Pons (tissue), 1 donor: ENCODE results near the gene DYNC1I1.

ENCODE experiments used
- DNase-seq: peaks from one replicate; pipeline ENCODE4 v3.0.0-alpha.2; 2016; ENCODE audit warnings: low spot score

DYNC1I1 gene

DNA sequence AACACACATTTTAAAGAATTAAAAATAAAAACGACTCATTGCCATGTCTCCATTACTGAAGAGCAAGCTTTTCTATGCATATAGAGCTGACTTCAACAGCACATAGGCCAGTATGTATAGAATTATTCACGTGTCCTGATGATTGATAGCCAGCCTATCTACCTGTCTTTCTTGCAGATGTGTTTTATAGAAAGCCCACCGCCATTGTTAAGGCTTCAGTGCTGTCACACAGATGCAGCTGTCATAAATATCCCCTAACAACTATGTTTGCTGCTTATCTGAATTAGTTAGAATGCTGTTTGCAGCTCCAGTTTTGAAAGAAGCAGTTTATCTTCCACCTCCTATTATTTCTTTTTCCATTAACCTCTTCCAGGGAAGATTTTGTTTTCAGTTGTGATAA, 313.6 kb downstream of the DYNC1I1 start:
- no peak for DNase-seq

GRCh38 chr7:96088579-96088978, 316.2 kb downstream of the DYNC1I1 start:
- DNase-seq: no peak

GRCh38 chr7:96089511-96089910, 317.2 kb downstream of the DYNC1I1 start:
- DNase-seq: no peak

- no peak for DNase-seq
Observed at GRCh38 chr7:96090756-96091155, 318.4 kb downstream of the DYNC1I1 start.

DNA sequence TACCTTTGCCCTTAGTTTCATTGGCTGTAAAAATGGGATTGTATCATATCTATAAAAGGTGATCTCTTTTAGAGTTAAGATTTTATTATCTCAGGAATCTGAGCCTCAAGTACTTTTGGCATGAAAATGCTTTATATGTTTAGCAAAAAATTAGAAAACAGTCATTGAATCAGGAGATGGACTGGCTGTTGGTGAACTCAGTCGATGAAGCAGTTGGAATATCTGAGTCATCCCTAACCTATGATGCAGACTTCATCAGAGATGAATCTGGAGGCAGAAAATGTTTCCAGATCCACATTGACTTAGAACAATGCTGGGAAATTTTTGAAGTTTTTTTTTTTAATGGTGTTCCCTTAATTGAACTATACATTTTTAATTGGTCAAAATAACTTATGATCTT, 321.1 kb downstream of the DYNC1I1 start:
- no peak for DNase-seq

DNA sequence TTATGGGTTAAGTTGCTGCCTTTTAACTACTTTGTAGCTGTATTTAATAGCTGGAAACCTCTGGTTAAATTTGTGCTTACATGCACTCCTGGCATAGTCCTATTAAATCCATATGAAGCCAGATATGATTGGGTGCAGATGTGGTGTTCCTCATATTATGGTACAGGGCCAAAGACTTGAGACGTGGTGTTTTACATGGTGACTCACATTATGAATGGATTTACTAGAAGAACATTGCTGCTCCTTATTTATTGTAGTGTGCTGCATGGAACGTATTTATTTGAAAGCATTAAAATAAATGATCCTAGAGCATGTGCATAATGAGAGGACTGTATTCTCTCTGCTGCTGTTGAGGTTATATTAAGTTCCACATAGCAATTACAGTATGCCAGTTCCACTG, 325.5 kb downstream of the DYNC1I1 start:
- DNase-seq: no peak

DNA sequence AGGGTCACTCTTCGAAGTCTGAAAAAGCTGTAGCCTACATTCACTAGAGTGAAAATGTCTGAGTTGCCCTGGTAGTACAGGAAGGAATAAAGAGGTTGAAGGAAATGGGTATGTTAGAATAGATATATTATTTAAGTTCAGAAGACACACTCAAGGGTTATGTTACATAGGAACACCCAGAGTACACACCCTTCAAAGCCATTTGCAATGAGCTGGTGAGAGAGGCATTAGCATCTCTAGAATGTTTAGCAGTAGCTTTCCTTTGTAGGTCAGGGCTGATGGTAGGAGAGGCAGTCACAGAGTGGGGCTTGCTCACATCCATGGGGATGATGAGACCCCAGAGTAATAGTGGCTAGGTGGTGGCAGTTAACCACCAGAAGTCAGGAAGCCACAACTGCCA, 328.4 kb downstream of the DYNC1I1 start:
- no peak for DNase-seq

GRCh38 chr7:96102096-96102811, 329.9 kb downstream of the DYNC1I1 start:
- DNase-seq: no peak

- no peak for DNase-seq
Observed at GRCh38 chr7:96104984-96105383, 332.6 kb downstream of the DYNC1I1 start.

DNA sequence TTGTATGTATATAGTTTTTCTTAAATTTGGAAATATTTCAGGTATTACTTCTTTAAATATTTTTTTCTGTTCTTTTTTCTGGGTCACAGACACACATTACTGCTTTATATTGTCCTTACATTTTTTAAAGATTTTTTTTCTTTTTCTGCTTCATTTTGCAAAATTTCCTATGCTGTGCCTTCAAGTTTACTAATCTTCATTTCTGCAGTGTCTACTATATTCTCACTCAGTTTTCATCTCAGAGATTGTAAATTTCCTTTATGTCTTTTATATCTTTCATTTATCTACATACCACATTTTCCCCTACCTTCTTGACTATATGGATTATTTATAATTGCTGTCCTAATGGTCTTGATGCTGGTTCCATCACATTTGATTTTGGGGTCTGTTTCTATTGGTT, 339.1 kb downstream of the DYNC1I1 start:
- DNase-seq: no peak

GRCh38 chr7:96114190-96114589, 341.8 kb downstream of the DYNC1I1 start:
- no peak for DNase-seq

- no peak for DNase-seq
Observed at GRCh38 chr7:96116173-96116572, 343.8 kb downstream of the DYNC1I1 start.

GRCh38 chr7:96118449-96119001, 346.2 kb downstream of the DYNC1I1 start:
- DNase-seq: no peak

GRCh38 chr7:96120445-96121225, 348.3 kb downstream of the DYNC1I1 start:
- DNase-seq: no peak

GRCh38 chr7:96121752-96122151, 349.4 kb downstream of the DYNC1I1 start:
- no peak for DNase-seq

DNA sequence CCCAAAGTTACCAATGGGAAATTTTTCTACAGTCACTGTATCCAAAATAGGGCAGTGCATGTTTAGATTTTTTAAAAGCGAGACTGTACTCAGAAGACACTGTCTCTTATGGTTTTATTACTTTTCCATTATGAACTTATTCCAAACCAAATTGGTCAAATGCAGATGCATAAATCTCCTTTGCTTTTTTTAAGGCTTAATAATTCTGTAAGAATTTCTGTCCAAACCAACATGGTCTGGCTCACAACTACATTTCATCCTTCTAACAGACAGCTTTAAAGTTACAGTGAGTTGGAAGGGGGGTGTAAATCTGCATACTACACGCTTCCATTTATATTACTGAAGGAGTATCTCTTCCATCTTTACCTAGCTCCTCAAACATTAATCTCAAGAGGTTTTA, 350.4 kb downstream of the DYNC1I1 start:
- no peak for DNase-seq

GRCh38 chr7:96126382-96126781, 354.0 kb downstream of the DYNC1I1 start:
- no peak for DNase-seq

- no peak for DNase-seq
Observed at GRCh38 chr7:96127746-96128145, 355.4 kb downstream of the DYNC1I1 start.

DNA sequence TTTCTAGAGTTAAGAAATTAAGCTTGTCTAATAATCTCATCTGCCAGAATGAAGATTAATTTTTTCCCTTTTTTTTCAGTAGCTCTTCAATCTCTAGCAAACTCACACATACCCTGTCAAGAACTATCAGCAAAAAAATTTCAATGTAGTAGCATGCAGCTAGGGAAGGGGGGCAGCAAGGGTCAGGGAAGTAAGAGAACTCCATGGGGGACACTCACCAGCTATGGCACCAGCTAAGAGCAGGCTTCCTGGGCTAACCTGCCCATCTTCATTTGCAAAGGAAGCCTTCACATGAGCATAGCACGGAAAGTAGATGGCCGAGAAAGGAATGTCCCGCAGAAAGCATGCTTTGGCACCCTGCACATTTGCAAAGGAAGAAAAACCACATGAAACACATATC, 359.2 kb downstream of the DYNC1I1 start:
- no peak for DNase-seq

GRCh38 chr7:96135241-96135640, 362.9 kb downstream of the DYNC1I1 start:
- DNase-seq: no peak

DNA sequence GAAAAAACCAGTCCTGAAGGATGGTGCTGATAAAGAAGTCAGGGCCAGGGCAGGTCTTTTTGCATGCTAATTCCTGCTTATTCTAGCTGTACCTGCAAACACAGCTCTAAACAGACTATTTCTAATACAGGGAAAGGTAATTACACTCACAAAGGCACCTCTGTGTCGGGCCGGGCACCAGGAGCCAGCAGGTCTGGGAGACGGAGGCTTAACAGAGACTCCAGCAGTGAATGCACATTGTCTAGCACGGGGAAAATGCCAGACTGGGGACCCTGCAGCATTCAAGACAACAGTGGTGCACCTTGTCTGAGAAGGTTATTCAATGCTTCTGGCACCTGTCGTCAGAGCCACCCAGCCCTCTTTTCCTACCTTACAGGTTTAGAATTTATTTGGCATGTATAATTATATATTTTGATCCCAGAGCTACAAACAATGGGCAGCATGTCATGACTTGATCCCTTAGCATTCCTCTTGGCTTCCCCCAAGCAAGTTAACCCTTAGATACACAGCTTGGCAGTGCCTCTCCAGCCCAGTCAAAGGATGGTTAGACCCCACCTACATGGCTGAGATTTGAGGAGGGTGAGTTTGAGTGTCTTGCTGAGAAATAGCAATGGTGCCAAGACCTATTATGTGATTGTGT, 364.4 kb downstream of the DYNC1I1 start:
- DNase-seq: no peak

GRCh38 chr7:96143495-96144259, 371.3 kb downstream of the DYNC1I1 start:
- DNase-seq: no peak
